IPS-18c (cell line): ENCODE data around the gene PRR15L.
A peak's percentile ranks its signal among the peaks of the same experiment; 100 is the strongest.
"Not testable (repeated sequence)": the region's sequence is repeated elsewhere in the genome, so short reads cannot be mapped to it uniquely, and the experiment has no call there.

Experiments
- H3K4me3 ChIP-seq: 2 replicates; pipeline ENCODE4 v1.7.0; 2013; ENCODE audit warnings: low read depth, mild to moderate bottlenecking, low read length, moderate library complexity; ENCODE audit not compliant: insufficient read depth
- H3K9me3 ChIP-seq: one replicate; pipeline ENCODE4 v1.6.1; 2013; ENCODE audit warnings: mild to moderate bottlenecking, low read length, moderate library complexity; ENCODE audit not compliant: control insufficient read depth, insufficient read depth

PRR15L gene, protein sequence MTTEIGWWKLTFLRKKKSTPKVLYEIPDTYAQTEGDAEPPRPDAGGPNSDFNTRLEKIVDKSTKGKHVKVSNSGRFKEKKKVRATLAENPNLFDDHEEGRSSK

GRCh38 chr17:47957591-47958490, at the start of gene PRR15L:
PRR15L (minus strand) TSS chr17:47957883; CDS start chr17:47953234, 4,649 bp downstream.
- H3K4me3 ChIP-seq: peak within 1 kb of the TSS; percentile 25
- no peaks in the 10 kb centered on the region for H3K9me3 ChIP-seq

GRCh38 chr17:48006936-48007709, 49.4 kb upstream of the PRR15L start:
- Histone ChIP-seq H3K9me3 (no peaks in the 10 kb centered on the region), H3K4me3 (no peak overlapping the region)

- Histone ChIP-seq H3K4me3 (no peak overlapping the region), H3K9me3 (no peaks in the 10 kb centered on the region)
These were observed 47.3 kb upstream of the PRR15L start for GRCh38 chr17:48004983-48005382.

GRCh38 chr17:48003417-48004151, 45.9 kb upstream of the PRR15L start:
- H3K4me3 ChIP-seq: 0 out of 2 replicates have a peak overlapping the region, but pooled peaks have one; percentile 0
- no peaks in the 10 kb centered on the region for H3K9me3 ChIP-seq

GRCh38 chr17:48002916-48003416, 45.3 kb upstream of the PRR15L start:
- no peak overlapping the region for H3K4me3 ChIP-seq
- no peaks in the 10 kb centered on the region for H3K9me3 ChIP-seq

- no peaks in the 10 kb centered on the region for H3K9me3 ChIP-seq
- H3K4me3 ChIP-seq: no peak overlapping the region
These were observed 44.7 kb upstream of the PRR15L start for GRCh38 chr17:48002266-48002915.

DNA sequence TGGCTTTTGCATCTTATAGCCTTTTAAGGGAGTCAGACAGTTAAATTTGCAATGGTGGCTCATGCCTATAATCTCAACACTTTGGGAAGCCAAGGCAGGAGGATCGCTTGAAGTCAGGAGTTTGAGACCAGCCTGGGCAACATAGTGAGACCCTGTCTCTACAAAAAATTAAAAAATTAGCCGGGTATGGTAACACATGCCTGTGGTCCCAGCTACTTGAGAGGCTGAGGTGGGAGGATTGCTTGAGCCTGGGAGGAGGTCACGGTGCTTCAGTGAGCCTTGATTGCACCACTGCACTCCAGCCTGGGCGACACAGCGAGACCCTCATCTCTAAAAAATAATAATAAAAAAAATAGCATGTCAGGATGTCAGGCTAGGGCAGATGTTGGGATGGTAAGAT, 44.0 kb upstream of the PRR15L start:
- H3K4me3 ChIP-seq, H3K9me3 ChIP-seq: not testable (repeated sequence)

- Histone ChIP-seq H3K9me3 (no peaks in the 10 kb centered on the region), H3K4me3 (no peak overlapping the region)
These were observed 43.5 kb upstream of the PRR15L start for GRCh38 chr17:48001197-48001596.

DNA sequence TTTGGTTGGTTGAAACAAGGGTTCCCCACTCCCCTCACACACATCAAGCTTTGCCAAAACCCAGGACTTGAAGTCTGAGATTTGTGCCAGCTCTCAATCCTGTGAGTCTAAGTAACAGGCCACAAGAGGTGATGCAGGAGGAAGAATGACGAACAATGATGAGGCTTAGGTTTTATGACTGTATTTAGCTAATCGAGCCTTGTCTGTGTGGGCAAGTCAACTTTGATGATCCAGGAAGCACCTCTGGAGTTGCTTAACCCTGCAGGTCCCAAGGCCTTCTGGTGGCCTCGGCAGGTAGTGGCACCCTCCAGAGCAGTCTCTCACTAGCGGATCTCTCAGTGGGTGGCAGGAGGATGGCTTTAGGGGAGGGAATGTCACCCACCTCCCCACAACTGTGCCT, 41.9 kb upstream of the PRR15L start:
- Histone ChIP-seq H3K4me3 (no peak overlapping the region), H3K9me3 (no peaks in the 10 kb centered on the region)

DNA sequence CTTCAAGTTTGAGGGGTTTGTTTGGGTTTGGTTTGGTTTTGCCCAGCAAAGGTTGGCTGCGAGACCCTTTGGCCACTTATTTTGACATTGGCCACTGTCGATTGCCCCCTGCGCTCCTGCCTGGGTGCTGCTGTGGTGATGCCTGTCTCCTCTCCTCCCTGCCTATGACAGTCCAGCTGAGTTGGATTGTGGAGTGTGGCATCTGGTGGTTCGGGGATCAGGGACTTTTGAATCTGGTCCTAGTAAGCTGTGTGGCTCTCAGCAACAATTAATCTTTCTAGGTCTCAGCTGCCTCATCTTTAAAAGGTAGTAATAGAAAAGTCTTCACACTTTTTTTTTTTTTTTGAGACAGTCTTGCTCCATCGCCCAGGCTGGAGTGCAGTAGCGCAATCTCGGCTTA, 40.4 kb upstream of the PRR15L start:
- Histone ChIP-seq H3K9me3 (no peaks in the 10 kb centered on the region), H3K4me3 (no peak overlapping the region)

DNA sequence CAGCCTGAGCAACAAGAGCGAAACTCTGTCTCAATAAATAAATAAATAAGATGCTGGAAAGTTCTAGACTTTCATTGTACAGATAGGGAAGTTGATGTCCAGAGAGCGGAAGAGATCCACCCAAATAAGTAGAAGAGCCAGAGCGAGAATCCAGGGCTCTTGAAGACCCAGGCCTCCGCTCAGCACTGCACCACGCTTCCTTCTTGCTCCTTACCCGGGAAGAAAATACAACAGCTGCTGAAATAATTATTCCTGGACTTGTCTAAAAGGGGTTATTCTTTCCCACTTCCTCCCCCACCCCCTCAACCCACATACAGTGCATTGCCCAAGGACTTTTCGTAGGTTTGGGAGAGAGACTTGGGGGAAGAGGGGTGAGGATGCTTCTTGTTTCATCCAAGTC, 39.9 kb upstream of the PRR15L start:
- Histone ChIP-seq H3K4me3 (no peak overlapping the region), H3K9me3 (no peaks in the 10 kb centered on the region)

DNA sequence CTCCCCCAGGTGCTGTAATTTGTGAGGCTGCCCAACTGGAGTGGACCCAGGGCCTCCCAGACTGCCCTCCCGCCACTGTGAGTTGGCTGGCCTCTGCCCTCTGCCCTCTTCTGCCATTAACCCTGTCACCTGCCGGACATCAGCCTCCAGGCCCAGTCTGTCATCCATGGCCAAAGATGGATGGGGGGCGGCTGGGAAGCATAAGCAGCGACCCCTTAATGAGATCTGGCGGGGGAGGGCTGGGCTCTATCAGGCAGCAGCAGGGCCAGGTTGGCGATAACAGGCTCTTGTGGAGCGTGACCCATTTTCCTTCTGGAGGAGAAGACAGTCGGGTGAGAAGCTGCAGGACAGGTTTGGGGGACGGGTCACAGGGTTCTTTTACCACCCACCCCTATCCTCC, 38.5 kb upstream of the PRR15L start:
- Histone ChIP-seq H3K9me3 (no peaks in the 10 kb centered on the region), H3K4me3 (no peak overlapping the region)

DNA sequence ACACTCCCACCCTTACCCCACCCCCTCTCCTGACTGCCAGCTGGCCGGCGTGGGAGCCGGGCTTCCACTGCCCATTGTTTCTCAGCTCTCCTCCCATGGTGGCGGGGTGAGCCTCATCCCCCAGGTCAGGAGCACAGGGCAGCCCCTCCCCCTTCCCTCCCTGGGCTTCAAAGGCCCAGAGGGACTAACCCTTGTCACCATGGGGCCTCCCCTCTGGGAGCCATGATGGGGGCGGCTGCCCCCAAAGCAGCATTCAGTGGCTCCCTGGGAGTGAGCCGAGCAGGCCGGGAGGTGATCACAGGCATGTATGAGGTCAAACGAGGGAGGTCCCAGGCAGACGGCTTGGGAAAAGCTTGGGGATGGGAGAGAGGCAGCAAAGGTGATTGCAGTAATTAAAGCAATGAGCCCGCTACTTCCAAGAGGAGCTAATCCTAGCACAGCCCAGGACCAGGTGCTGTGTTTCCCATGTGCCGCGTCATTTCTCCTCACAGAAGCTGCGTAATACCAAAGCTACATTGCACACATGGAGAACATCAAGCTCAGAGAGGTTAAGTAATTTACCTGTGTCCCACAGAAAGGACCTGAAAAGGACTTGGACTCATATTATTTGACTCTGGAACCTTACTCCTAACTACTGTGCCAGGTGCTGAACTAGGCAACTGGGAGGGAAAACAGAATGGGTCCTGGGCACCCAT, 37.7 kb upstream of the PRR15L start:
- Histone ChIP-seq H3K9me3 (no peaks in the 10 kb centered on the region), H3K4me3 (no peak overlapping the region)

DNA sequence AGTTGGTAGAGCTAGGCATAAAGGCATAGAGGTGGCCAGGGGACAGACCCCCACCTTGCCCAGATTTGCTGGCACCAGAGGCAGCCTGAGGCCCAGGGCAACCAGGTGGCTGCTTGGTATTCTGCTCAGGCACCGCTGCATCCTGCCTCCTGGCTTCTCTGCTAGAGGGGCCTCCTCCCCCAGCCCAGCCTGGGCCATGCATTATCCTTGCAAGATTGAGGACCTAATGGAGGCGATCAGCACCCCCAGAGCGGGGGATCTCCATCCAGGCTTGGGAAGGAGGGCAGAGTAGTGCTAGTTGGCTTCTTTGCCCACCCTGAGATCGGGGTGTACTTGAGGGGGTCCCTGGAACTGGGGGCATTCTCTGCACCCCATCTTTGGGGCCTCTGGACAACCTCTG, 37.0 kb upstream of the PRR15L start:
- no peaks in the 10 kb centered on the region for H3K9me3 ChIP-seq
- no peak overlapping the region for H3K4me3 ChIP-seq

GRCh38 chr17:47993964-47994363, 36.3 kb upstream of the PRR15L start:
- Histone ChIP-seq H3K9me3 (no peaks in the 10 kb centered on the region), H3K4me3 (no peak overlapping the region)

DNA sequence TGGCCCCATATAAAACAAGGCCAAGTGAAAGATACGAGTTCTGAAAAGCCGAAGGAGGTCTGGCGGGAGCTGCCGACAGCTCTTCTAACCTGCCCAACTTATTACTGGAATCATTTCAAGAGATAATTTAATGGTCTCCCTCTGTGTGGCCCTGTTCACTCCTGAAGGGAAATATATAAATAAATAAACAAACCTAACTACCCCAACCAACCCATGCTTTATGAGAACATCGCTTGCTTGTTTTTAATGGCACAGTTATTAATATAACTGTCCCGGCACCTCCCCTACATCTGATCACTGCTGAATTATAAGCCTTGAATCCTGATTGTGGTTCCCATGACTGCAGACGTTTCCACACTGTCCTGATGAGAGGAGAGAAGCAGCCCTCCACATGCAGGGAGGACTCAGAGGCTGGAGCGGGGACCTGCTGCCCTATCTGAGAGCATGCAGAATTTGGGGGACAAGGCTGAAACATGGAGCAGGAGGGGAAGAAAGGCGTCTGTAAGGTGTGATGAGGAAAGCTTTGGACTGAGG, 35.4 kb upstream of the PRR15L start:
- Histone ChIP-seq H3K4me3 (no peak overlapping the region), H3K9me3 (no peaks in the 10 kb centered on the region)
